HCT116 (cell line): ENCODE measurements around the gene UBALD2. TPM values are rescaled to one million over a fixed set of nuclear protein-coding genes. Genes with fewer than 3 reads are reported as not detected.

Experiments
- ATAC-seq: fragments of 200-7000 bp; cut with Tn5 transposase; 2 replicates; pipeline ENCODE4 v1.9.1; 2020; ENCODE audit warnings: mild to moderate bottlenecking, moderate library complexity
- BruUV-seq: library from RNA; stranded (reverse); fragments of 400-500 nt; replicated peaks from 2 replicates; lab custom pipeline; 2021; lab: Mats Ljungman, UMichigan
- CTCF ChIA-PET: fragments of 300-600 bp; sonication (Branson Sonifier 250); formaldehyde crosslinking; loops from one replicate; lab custom pipeline; 2021; ENCODE audit warnings: antibody characterized with exemption; lab: Charles Lee
- POLR2A ChIA-PET: fragments of 300-600, 350-600 bp; sonication (Branson Sonifier 250); formaldehyde crosslinking; loops from one replicate; lab custom pipeline; 2021; ENCODE audit warnings: antibody characterized with exemption; lab: Charles Lee
- RAD21 ChIA-PET, 2 experiments: fragments of 300-600 bp; sonication (Branson Sonifier 250); formaldehyde crosslinking; loops; one replicate each; lab custom pipeline; 2023; ENCODE audit warnings: low total read pairs in 2 of 2; ENCODE audit not compliant: uncharacterized antibody in 2 of 2, unreplicated experiment in 2 of 2, low non-redundant PET in 1 of 2; lab: Charles Lee
- DNase-seq: peaks from one replicate; pipeline ENCODE4 v3.0.0-alpha.2; 2010; ENCODE audit warnings: low read depth, low spot score
- H2AFZ ChIP-seq: fragments of 200-600 bp; shearing (Covaris generic), sonication (generic); 2 replicates; pipeline ENCODE4 v1.6.1; 2017; ENCODE audit warnings: low read depth, mixed run types, mixed read lengths, antibody characterized with exemption, low read length; ENCODE audit not compliant: poor library complexity, severe bottlenecking
- H3K27ac ChIP-seq: 2 replicates; pipeline ENCODE4 v1.5.1; 2012; ENCODE audit warnings: low read depth, low read length
- H3K27me3 ChIP-seq: fragments of 200-600 bp; sonication (generic); 2 replicates; pipeline ENCODE4 v1.6.1; 2016; ENCODE audit warnings: mixed run types, low read length, mixed read lengths; ENCODE audit not compliant: insufficient read depth
- H3K36me3 ChIP-seq, 2 experiments: fragments of 200-500 bp in 1 of 2; fragments of 200-600 bp in 1 of 2; sonication (Bioruptor generic) in 1 of 2; sonication (generic) in 1 of 2; 2 replicates each; pipeline versions ENCODE4 v1.5.1 to v1.6.1; 2014 to 2016; ENCODE audit warnings: low read length in 2 of 2, inconsistent platforms in 1 of 2, mixed read lengths in 1 of 2, mixed run types in 1 of 2; ENCODE audit not compliant: insufficient read depth in 2 of 2, control insufficient read depth in 1 of 2
- H3K4me1 ChIP-seq, 2 experiments: fragments of 200-600 bp in 1 of 2; sonication (generic) in 1 of 2; 2 replicates each; pipeline versions ENCODE4 v1.5.1 to v1.6.1; 2012 to 2017; ENCODE audit warnings: low read length in 2 of 2, inconsistent platforms in 1 of 2, mild to moderate bottlenecking in 1 of 2, mixed read lengths in 1 of 2, mixed run types in 1 of 2, moderate library complexity in 1 of 2; ENCODE audit not compliant: insufficient read depth in 2 of 2, control insufficient read depth in 1 of 2
- H3K4me2 ChIP-seq: fragments of 200-600 bp; sonication (generic); 2 replicates; pipeline ENCODE4 v1.6.1; 2017; ENCODE audit warnings: mixed run types, low read length, mixed read lengths
- H3K4me3 ChIP-seq, 2 experiments: fragments of 200-600 bp in 1 of 2; sonication (generic) in 1 of 2; replicated peaks in 1 of 2; 2 replicates each; pipeline ENCODE4 v1.5.1; 2011 to 2016; ENCODE audit warnings: low read length in 2 of 2, control low read depth in 1 of 2, low read depth in 1 of 2, mild to moderate bottlenecking in 1 of 2, mixed read lengths in 1 of 2, mixed run types in 1 of 2
- H3K79me2 ChIP-seq: fragments of 200-600 bp; sonication (generic); 2 replicates; pipeline ENCODE4 v1.6.1; 2017; ENCODE audit warnings: mild to moderate bottlenecking, mixed run types, low read length, moderate library complexity, mixed read lengths; ENCODE audit not compliant: insufficient read depth
- H3K9ac ChIP-seq: fragments of 200-600 bp; sonication (generic); 2 replicates; pipeline ENCODE4 v1.6.1; 2016; ENCODE audit warnings: low read length, mixed read lengths
- H3K9me2 ChIP-seq: fragments of 200-600 bp; sonication (generic), shearing (Covaris generic); 2 replicates; pipeline ENCODE4 v1.6.1; 2017; ENCODE audit warnings: mixed run types, mild to moderate bottlenecking, moderate library complexity; ENCODE audit not compliant: insufficient read depth
- H3K9me3 ChIP-seq, 2 experiments: fragments of 200-500 bp in 1 of 2; fragments of 200-600 bp in 1 of 2; sonication (Bioruptor generic) in 1 of 2; sonication (generic) in 1 of 2; 2 replicates each; pipeline ENCODE4 v1.6.1; 2014 to 2017; ENCODE audit warnings: low read length in 2 of 2, mixed read lengths in 2 of 2, inconsistent platforms in 1 of 2, low read depth in 1 of 2, mild to moderate bottlenecking in 1 of 2, mixed run types in 1 of 2, moderate library complexity in 1 of 2; ENCODE audit not compliant: control insufficient read depth in 1 of 2, insufficient read depth in 1 of 2
- H4K20me1 ChIP-seq: fragments of 200-600 bp; sonication (generic), shearing (Covaris generic); 2 replicates; pipeline ENCODE4 v1.6.1; 2017; ENCODE audit warnings: mixed run types, mild to moderate bottlenecking, moderate library complexity; ENCODE audit not compliant: insufficient read depth
- CBX3 ChIP-seq: IDR thresholded peaks from 2 replicates; pipeline ENCODE4 v1.6.1; 2012; ENCODE audit warnings: low read depth
- CEBPB ChIP-seq: IDR thresholded peaks from 2 replicates; pipeline ENCODE4 v1.6.1; 2012; ENCODE audit warnings: low read depth
- ELF1 ChIP-seq: IDR thresholded peaks from 2 replicates; pipeline ENCODE4 v1.6.1; 2012; ENCODE audit warnings: low read depth, borderline replicate concordance
- EZH2 ChIP-seq: fragments of 200-600 bp; sonication (generic); IDR thresholded peaks from 2 replicates; pipeline ENCODE4 v1.6.1; 2017; ENCODE audit warnings: antibody characterized with exemption, mixed run types
- EZH2phosphoT487 ChIP-seq: fragments of 200-600 bp; IDR thresholded peaks from 2 replicates; pipeline ENCODE4 v1.6.1; 2018; ENCODE audit warnings: antibody characterized with exemption, borderline replicate concordance
- FOSL1 ChIP-seq: IDR thresholded peaks from 2 replicates; pipeline ENCODE4 v1.6.1; 2012; ENCODE audit warnings: low read depth
- JUND ChIP-seq: IDR thresholded peaks from 2 replicates; pipeline ENCODE4 v1.6.1; 2012
- POLR2A ChIP-seq: IDR thresholded peaks from 2 replicates; pipeline ENCODE4 v1.7.0; 2011; ENCODE audit warnings: borderline replicate concordance; ENCODE audit not compliant: insufficient read depth, insufficient read length; ENCODE audit errors: extremely low read depth
- RAD21 ChIP-seq: IDR thresholded peaks from 2 replicates; pipeline ENCODE4 v1.6.1; 2012; ENCODE audit warnings: low read depth, mild to moderate bottlenecking
- SIN3A ChIP-seq: IDR thresholded peaks from 2 replicates; pipeline ENCODE4 v1.6.1; 2012; ENCODE audit warnings: low read depth
- SP1 ChIP-seq: IDR thresholded peaks from 2 replicates; pipeline ENCODE4 v1.6.1; 2012; ENCODE audit warnings: low read depth
- TCF7L2 ChIP-seq: IDR thresholded peaks from 2 replicates; pipeline ENCODE4 v1.7.0; 2011; ENCODE audit warnings: borderline replicate concordance, inconsistent platforms; ENCODE audit not compliant: insufficient read depth, insufficient read length; ENCODE audit errors: extremely low read depth
- YY1 ChIP-seq: IDR thresholded peaks from 2 replicates; pipeline ENCODE4 v1.6.1; 2011; ENCODE audit warnings: low read length, low read depth, moderate library complexity, mild to moderate bottlenecking; ENCODE audit not compliant: insufficient replicate concordance; ENCODE audit errors: extremely low read depth
- ZFX ChIP-seq: fragments of 450-650 bp; IDR thresholded peaks from 2 replicates; pipeline ENCODE4 v1.6.1; 2017
- intact Hi-C: fragments of 100-400 bp; cut with micrococcal nuclease; formaldehyde crosslinking; loops from 2 replicates; pipeline ENCODE4 v1.10.0; 2022
- total RNA-seq: library from RNA; stranded (reverse); gene quantifications from one replicate; pipeline ENCODE4 v1.2.1, GENCODE V29; 2021; ENCODE audit not compliant: unreplicated experiment
- TF ChIP-seq, protein P1 (sequence below): IDR thresholded peaks from 2 replicates; pipeline ENCODE4 v1.6.1; 2012
- TF ChIP-seq, protein P2 (sequence below): IDR thresholded peaks from 2 replicates; pipeline ENCODE4 v1.6.1; 2012; ENCODE audit warnings: low read depth
- TF ChIP-seq, protein P3 (sequence below): IDR thresholded peaks from 2 replicates; pipeline ENCODE4 v1.6.1; 2011; ENCODE audit warnings: mild to moderate bottlenecking, low read length, moderate library complexity; ENCODE audit not compliant: insufficient replicate concordance; ENCODE audit errors: extremely low read depth
- TF ChIP-seq, protein P4 (sequence below): IDR thresholded peaks from 2 replicates; pipeline ENCODE4 v1.6.1; 2012

Gene UBALD2
- total RNA-seq, 1 experiment from 2014 or later = 94.3 TPM

DNA sequence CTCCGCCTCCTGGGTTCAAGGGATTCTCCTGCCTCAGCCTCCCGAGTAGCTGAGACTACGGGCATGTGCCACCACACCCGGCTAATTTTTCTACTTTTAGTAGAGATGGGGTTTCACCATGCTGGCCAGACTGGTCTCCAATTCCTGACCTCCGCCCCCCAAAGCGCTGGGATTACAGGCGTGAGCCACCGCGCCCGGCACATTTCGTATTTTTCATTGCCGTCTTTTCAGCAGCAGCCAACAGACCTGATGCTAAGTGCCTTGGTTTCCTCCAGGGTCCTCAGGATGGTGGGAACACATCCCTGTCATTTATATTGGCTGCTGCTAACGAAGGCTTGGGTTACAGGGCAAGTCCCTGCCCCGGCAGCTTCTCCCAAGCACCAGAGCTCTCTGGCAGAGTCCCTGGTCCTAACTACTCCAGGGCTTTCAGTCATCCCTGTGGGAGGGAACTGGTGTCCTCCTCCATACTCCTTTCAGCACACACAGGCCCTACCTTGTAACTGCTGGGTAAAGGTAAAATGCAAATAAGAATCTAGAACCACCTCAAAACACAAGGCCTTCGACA lies 23.4 kb upstream of the UBALD2 start:
- H3K9me3 ChIP-seq = no peaks in the 10 kb centered on the region
- ChIA-PET CTCF (no interaction called here), RAD21 (no interaction called here), POLR2A (no interaction called here)
- peaks cover 3 to 21% of the 10 kb centered on the region in 2 experiments; a peak in 3 of 4 replicates for H3K4me1 ChIP-seq
- no peak overlapping the region for H3K9ac ChIP-seq
- ATAC-seq (no peak), DNase-seq (no peak)
- no peak overlapping the region for H2AFZ ChIP-seq
- H3K4me3 ChIP-seq = no peak overlapping the region
- H3K4me2 ChIP-seq = no peak overlapping the region
- no peaks in the 10 kb centered on the region for H3K79me2 ChIP-seq
- H3K27ac ChIP-seq = no peak overlapping the region
- no peaks in the 10 kb centered on the region for H3K9me2 ChIP-seq
- no peaks in the 10 kb centered on the region for H4K20me1 ChIP-seq
- TF ChIP-seq, protein P1, sequence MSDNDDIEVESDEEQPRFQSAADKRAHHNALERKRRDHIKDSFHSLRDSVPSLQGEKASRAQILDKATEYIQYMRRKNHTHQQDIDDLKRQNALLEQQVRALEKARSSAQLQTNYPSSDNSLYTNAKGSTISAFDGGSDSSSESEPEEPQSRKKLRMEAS = no peak
- TF ChIP-seq POLR2A = no peak
- TF ChIP-seq ELF1 = no peak
- no peak for TF ChIP-seq CEBPB
- TF ChIP-seq RAD21 = no peak
- no peak for TF ChIP-seq TCF7L2
- no peak for TF ChIP-seq FOSL1
- TF ChIP-seq CBX3 = no peak
- TF ChIP-seq, protein P2, sequence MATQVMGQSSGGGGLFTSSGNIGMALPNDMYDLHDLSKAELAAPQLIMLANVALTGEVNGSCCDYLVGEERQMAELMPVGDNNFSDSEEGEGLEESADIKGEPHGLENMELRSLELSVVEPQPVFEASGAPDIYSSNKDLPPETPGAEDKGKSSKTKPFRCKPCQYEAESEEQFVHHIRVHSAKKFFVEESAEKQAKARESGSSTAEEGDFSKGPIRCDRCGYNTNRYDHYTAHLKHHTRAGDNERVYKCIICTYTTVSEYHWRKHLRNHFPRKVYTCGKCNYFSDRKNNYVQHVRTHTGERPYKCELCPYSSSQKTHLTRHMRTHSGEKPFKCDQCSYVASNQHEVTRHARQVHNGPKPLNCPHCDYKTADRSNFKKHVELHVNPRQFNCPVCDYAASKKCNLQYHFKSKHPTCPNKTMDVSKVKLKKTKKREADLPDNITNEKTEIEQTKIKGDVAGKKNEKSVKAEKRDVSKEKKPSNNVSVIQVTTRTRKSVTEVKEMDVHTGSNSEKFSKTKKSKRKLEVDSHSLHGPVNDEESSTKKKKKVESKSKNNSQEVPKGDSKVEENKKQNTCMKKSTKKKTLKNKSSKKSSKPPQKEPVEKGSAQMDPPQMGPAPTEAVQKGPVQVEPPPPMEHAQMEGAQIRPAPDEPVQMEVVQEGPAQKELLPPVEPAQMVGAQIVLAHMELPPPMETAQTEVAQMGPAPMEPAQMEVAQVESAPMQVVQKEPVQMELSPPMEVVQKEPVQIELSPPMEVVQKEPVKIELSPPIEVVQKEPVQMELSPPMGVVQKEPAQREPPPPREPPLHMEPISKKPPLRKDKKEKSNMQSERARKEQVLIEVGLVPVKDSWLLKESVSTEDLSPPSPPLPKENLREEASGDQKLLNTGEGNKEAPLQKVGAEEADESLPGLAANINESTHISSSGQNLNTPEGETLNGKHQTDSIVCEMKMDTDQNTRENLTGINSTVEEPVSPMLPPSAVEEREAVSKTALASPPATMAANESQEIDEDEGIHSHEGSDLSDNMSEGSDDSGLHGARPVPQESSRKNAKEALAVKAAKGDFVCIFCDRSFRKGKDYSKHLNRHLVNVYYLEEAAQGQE = no peak
- TF ChIP-seq SP1 = no peak
- TF ChIP-seq ZFX = no peak
- TF ChIP-seq SIN3A = no peak
- no peak for TF ChIP-seq EZH2phosphoT487
- TF ChIP-seq YY1 = no peak
- no peak for TF ChIP-seq JUND
- TF ChIP-seq, protein P3, sequence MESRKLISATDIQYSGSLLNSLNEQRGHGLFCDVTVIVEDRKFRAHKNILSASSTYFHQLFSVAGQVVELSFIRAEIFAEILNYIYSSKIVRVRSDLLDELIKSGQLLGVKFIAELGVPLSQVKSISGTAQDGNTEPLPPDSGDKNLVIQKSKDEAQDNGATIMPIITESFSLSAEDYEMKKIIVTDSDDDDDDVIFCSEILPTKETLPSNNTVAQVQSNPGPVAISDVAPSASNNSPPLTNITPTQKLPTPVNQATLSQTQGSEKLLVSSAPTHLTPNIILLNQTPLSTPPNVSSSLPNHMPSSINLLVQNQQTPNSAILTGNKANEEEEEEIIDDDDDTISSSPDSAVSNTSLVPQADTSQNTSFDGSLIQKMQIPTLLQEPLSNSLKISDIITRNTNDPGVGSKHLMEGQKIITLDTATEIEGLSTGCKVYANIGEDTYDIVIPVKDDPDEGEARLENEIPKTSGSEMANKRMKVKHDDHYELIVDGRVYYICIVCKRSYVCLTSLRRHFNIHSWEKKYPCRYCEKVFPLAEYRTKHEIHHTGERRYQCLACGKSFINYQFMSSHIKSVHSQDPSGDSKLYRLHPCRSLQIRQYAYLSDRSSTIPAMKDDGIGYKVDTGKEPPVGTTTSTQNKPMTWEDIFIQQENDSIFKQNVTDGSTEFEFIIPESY = no peak
- TF ChIP-seq EZH2 = no peak
- TF ChIP-seq, protein P4, sequence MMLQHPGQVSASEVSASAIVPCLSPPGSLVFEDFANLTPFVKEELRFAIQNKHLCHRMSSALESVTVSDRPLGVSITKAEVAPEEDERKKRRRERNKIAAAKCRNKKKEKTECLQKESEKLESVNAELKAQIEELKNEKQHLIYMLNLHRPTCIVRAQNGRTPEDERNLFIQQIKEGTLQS = no peak
- H3K36me3 ChIP-seq = no peaks in the 10 kb centered on the region
- no peaks in the 10 kb centered on the region for H3K27me3 ChIP-seq
- BruUV-seq = no TSS peak
- intact Hi-C loops = no loop called here
